Duodenal mucosa (tissue), 2 donors: ENCODE data around the gene SERP2.

Experiments
- H3K27ac ChIP-seq: one replicate; pipeline ENCODE4 v1.7.0; 2013; ENCODE audit warnings: low read depth, low read length
- H3K27me3 ChIP-seq, 2 donors: one replicate each; pipeline ENCODE4 v1.7.0; 2013; ENCODE audit warnings: low read length in 2 of 2, control low read depth in 1 of 2; ENCODE audit not compliant: insufficient read depth in 2 of 2, control insufficient read depth in 1 of 2
- H3K36me3 ChIP-seq, 2 donors: one replicate each; pipeline ENCODE4 v1.7.0; 2013; ENCODE audit warnings: low read length in 2 of 2, control low read depth in 1 of 2; ENCODE audit not compliant: insufficient read depth in 2 of 2, control insufficient read depth in 1 of 2
- H3K4me1 ChIP-seq, 2 donors: one replicate each; pipeline ENCODE4 v1.7.0; 2013; ENCODE audit warnings: low read length in 2 of 2, control low read depth in 1 of 2; ENCODE audit not compliant: insufficient read depth in 2 of 2, control insufficient read depth in 1 of 2
- H3K4me3 ChIP-seq, 2 donors: one replicate each; pipeline ENCODE4 v1.7.0; 2013; ENCODE audit warnings: low read length in 2 of 2, low read depth in 1 of 2
- H3K9ac ChIP-seq, 2 donors: one replicate each; pipeline ENCODE4 v1.7.0; 2013; ENCODE audit warnings: low read length in 2 of 2, low read depth in 1 of 2
- H3K9me3 ChIP-seq, 2 donors: one replicate each; pipeline ENCODE4 v1.7.0; 2013; ENCODE audit warnings: low read length in 2 of 2, control low read depth in 1 of 2; ENCODE audit not compliant: control insufficient read depth in 1 of 2

Gene SERP2

DNA sequence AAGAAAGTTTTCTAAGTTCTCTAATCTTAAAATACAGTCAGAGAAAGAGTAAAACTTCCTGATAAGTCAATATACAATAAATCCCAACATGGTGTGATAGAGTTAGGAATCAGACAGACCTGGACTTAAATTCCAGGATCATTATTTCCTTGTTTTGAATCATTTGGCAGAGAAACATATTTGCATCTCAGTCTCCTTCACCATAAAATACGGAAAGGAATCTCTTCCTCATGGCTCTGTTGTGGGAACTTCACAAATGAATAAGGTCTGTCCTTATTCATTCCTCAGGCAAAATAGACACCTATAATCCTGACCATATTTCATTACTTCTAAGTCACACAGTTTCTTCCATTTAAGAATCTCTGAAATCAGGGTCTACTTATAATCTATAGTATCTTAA is 19.3 kb upstream of the SERP2 start:
- Histone ChIP-seq H3K27me3 (no peaks in the 10 kb centered on the region), H3K27ac (no peak overlapping the region), H3K4me3 (no peak overlapping the region), H3K9me3 (no peaks in the 10 kb centered on the region), H3K9ac (no peak overlapping the region), H3K4me1 (peaks cover 0 to 16% of the 10 kb centered on the region in 2 donors), H3K36me3 (no peaks in the 10 kb centered on the region)

DNA sequence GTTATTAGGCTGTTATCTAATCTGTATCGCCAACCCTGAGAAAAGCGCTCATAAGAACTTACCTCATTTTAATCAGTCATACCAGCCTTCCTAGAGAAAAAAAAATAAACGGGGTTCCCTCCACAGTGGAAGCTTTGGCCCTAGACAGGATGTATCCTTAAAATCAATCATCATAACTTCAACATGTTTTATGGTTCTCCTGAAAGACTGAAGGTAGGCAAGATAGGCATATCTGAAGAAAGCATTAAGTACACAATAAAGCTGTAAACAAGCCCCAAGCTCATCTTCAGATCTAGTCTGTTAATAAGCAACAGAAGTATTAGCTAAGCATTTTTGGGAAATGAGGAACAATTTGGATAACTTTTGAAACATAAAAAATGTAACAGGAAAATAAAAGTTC is 18.7 kb upstream of the SERP2 start:
- Histone ChIP-seq H3K4me3 (no peak overlapping the region), H3K27ac (no peak overlapping the region), H3K9ac (no peak overlapping the region), H3K9me3 (no peaks in the 10 kb centered on the region), H3K4me1 (peaks cover 0 to 17% of the 10 kb centered on the region in 2 donors), H3K27me3 (no peaks in the 10 kb centered on the region), H3K36me3 (no peaks in the 10 kb centered on the region)

DNA sequence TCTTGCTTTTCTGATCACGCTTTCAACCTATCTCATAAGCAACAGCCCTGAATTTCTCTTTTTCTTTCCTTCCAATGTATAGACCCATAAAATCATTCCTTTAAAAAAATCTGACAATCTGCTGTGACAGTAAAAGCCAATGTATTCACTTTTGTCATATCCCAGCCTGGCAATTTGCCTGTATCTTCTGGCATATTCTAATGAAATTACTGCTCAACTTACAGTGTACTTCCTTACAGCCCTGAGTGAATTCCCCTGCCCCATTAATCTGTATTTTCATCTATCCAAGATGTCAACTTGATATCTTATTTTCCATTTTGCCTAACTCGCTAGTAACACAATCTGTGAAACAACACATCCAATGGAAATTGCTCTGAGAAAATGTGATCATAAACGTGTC is 18.0 kb upstream of the SERP2 start:
- Histone ChIP-seq H3K27me3 (no peaks in the 10 kb centered on the region), H3K9ac (no peak overlapping the region), H3K27ac (no peak overlapping the region), H3K9me3 (no peaks in the 10 kb centered on the region), H3K36me3 (no peaks in the 10 kb centered on the region), H3K4me1 (peaks cover 0 to 17% of the 10 kb centered on the region in 2 donors), H3K4me3 (no peak overlapping the region)

DNA sequence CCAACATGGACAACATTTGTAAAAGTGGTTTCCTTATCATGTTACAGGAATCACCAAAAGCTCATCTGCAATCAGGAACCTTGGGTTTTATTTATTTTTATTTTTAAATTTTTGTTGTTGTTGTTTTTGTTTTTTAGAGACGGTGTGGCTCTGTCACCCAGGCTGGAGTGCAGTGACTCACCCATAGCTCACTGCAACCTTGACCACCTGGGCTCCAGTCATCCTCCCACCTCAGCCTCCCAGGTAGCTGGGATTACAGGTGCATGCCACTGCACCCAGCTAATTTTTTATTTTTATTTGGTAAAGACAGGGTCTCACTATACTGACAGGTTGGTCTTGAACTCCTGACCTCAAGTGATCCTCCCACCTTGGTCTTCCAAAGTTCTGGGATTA is 13.6 kb upstream of the SERP2 start:
- H3K36me3 ChIP-seq: no peaks in the 10 kb centered on the region
- no peak overlapping the region for H3K9ac ChIP-seq
- no peak overlapping the region for H3K27ac ChIP-seq
- H3K4me1 ChIP-seq: peaks cover 11 to 26% of the 10 kb centered on the region in 2 donors
- no peak overlapping the region for H3K4me3 ChIP-seq
- H3K9me3 ChIP-seq: no peaks in the 10 kb centered on the region
- H3K27me3 ChIP-seq: no peaks in the 10 kb centered on the region

DNA sequence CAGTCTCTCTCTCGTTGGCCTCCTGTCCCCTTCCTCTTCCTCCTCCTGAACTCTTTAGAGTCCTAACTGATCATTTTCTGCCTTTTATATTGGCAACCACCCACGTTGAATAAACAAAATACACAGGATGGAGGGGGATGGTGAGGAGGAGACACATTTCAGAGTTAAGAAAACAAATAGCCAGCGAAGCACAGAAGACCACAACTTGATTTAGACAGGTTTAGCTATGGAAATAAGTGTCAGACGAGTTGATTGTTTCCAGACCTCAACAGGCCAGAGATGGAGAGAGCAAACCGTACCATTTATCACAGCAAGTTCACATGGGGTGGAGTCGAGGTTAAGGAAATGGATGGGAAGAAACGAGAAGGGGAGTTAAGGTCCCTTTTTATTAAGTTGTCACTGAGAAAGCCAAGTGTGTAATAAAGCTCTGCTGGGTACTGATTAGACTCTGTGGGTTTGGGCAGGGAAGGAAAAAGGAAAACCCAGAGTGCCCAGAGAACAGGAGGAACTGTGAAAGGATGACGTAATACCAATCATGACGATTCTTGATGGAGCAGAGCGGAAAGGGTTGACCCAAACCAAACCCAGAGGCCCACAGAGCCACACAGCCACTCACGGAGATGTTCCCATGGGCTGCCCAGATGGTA is 11.1 kb upstream of the SERP2 start:
- H3K4me1 ChIP-seq: peaks cover 18 to 47% of the 10 kb centered on the region in 2 donors
- H3K9me3 ChIP-seq: no peaks in the 10 kb centered on the region
- no peak overlapping the region for H3K27ac ChIP-seq
- H3K27me3 ChIP-seq: no peaks in the 10 kb centered on the region
- H3K9ac ChIP-seq: no peak overlapping the region
- H3K4me3 ChIP-seq: no peak overlapping the region
- no peaks in the 10 kb centered on the region for H3K36me3 ChIP-seq

DNA sequence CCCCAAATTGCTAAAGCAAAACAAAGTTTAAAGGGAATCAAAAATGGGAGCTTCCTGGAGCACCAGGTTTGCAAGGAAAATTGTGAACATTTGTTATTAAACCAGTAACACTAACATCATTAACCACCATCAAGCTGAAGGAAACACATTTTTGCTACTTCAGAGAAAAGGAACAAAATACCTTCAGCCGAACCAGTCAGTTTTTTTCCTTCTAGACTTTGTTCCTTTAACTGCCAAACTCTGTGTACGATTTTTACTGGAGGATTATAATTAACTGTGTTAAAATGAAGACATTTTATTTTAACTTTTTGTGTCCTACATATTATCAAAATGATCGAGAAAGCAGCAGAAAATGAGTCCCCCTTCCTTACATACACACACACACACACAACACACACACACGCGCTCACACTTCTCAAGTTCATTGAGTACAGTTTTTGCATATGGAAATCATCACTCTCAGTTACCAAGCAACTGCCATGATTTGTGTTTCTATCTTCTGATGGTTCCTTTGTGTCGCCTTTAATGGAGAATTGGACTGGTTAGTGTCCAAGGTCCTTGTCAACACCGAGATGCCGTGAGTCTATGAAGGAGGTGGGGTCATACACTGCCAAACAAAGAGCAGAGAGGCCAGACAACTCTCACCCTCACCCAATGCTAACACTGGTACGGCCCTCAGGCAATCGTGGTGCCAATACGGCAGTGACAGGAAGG is 9.8 kb upstream of the SERP2 start:
- no peaks in the 10 kb centered on the region for H3K27me3 ChIP-seq

DNA sequence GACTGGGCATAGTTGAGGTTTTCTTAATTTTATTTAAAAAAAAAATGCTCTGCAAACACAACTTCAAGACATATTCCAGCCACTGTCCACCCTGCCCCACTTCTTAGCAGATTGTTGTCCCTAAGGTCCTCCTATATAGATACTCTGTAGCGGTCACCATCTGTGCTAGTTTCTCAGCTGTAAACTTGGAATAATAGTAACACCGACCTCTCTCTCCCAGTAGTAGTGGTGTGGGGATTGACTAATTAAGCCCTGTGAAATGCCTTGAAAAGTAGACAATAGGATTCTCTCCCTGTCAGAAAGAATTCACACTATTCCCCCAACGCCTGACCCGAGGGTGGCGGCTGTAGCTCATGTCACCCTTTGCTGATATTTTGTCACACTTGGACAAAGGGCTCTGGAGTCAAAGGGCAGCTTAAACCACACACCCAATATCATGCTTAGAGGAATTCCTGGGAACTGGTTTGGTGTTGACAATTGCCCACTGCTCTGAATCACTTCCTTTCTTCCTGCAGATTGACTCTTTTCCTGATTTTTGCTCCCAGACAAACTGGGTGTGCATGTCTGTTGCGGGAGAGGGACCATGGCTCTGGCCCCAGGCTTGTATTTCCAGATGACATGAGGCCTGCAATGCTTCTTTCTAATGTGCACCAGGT is 9.2 kb upstream of the SERP2 start:
- H3K9ac ChIP-seq: no peak overlapping the region
- H3K27me3 ChIP-seq: no peaks in the 10 kb centered on the region
- no peak overlapping the region for H3K27ac ChIP-seq
- H3K9me3 ChIP-seq: no peaks in the 10 kb centered on the region
- H3K4me1 ChIP-seq: peaks cover 27 to 58% of the 10 kb centered on the region in 2 donors
- no peaks in the 10 kb centered on the region for H3K36me3 ChIP-seq
- H3K4me3 ChIP-seq: peak overlapping the region in 1 of 2 donors; percentile 5

More for the DNA sequence above, 9.8 kb upstream of the SERP2 start:
- H3K4me1 ChIP-seq: peaks cover 23 to 57% of the 10 kb centered on the region in 2 donors
- H3K9me3 ChIP-seq: no peaks in the 10 kb centered on the region
- no peaks in the 10 kb centered on the region for H3K36me3 ChIP-seq
- no peak overlapping the region for H3K27ac ChIP-seq
- H3K9ac ChIP-seq: no peak overlapping the region
- no peak overlapping the region for H3K4me3 ChIP-seq

DNA sequence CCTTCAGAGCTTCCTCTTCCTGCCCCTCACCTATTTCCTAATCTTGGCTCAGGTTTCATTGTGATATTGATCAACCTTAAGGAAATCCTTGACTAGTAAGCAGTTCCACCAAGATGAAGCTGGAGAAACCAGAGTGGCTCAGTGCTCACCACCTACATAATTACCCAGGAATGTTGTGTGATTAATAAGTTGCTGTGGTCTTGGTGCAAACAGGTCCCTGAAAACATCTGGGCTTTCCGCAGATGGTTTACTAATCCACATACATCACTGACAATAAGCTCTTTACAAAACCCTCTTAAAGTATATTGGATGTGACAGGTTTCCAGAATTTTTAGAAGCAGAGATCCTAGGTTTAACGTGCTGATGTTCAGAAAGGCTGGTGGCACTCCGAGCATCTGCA is 8.6 kb upstream of the SERP2 start:
- Histone ChIP-seq H3K9ac (no peak overlapping the region), H3K4me3 (no peak overlapping the region), H3K9me3 (no peaks in the 10 kb centered on the region), H3K36me3 (no peaks in the 10 kb centered on the region), H3K27ac (no peak overlapping the region), H3K27me3 (no peaks in the 10 kb centered on the region), H3K4me1 (peaks cover 31 to 61% of the 10 kb centered on the region in 2 donors)

DNA sequence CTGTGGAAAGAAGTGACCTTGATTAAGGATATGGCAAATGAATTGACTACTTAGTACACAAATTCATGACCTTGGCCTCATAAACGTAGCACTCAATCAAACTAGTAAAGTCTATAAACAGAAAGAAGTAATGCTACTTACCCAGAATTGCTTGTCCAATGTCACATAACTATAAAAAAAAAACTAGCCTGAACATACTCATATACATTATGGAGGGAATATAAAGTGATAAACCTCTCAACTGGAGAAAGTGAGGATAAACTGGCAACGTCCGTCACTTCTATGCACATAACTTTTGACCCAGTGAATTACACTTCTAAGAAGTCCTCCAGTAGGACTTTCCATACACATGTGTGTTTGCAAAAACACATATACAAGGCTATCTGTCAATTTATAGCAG is 7.7 kb upstream of the SERP2 start:
- Histone ChIP-seq H3K4me1 (peaks cover 39 to 66% of the 10 kb centered on the region in 2 donors), H3K4me3 (no peak overlapping the region), H3K27me3 (no peaks in the 10 kb centered on the region), H3K9ac (no peak overlapping the region), H3K36me3 (no peaks in the 10 kb centered on the region), H3K27ac (no peak overlapping the region), H3K9me3 (no peaks in the 10 kb centered on the region)

DNA sequence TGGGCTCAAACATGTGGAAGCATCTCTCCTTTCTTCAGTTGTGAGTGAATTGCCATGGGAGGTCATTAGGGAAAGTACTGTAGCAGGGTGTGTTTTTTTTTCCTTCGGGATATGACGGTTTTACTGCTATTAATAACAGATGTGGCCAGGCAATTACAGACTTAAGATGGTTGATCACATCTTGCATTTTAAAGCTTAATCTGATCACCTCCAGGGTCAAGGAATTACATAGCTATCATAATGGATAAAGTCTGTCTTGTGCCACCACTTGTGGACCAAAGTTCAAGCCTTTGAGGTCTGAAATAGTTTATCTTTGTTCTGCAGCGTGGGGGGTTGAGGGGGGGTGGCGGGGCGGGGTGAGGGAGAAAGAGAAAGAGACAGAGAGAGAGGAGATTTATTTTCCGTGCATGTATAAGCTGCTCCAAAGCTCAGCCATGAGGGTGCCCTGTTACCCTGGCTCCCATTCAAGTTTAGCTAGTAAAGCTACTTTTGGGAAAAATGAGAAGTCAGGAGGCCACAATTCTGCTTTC is 5.5 kb upstream of the SERP2 start:
- no peak overlapping the region for H3K9ac ChIP-seq
- H3K27ac ChIP-seq: peak overlapping the region; percentile 39
- no peaks in the 10 kb centered on the region for H3K27me3 ChIP-seq

More for the DNA sequence above, 5.5 kb upstream of the SERP2 start:
- Histone ChIP-seq H3K9me3 (no peaks in the 10 kb centered on the region), H3K4me1 (peaks cover 40 to 73% of the 10 kb centered on the region in 2 donors), H3K4me3 (peak overlapping the region in 1 of 2 donors; percentile 43), H3K36me3 (no peaks in the 10 kb centered on the region)
